Mesothelial cell of epicardium (in vitro differentiated cells): ENCODE results near the gene AFAP1. TPM values are rescaled to one million over a fixed set of nuclear protein-coding genes. Genes with fewer than 3 reads are reported as not detected.

Experiments
- DNase-seq, 2 experiments: peaks; one replicate each; pipeline ENCODE4 v3.0.0; 2021; ENCODE audit warnings: low spot score in 2 of 2; ENCODE audit not compliant: unreplicated experiment in 2 of 2
- H3K27ac Mint-ChIP-seq: 2 replicates; pipeline ENCODE4 v1.8.0; 2021; ENCODE audit warnings: mixed read lengths
- H3K27me3 Mint-ChIP-seq: 2 replicates; pipeline ENCODE4 v1.8.0; 2021; ENCODE audit warnings: low read depth, mixed read lengths
- H3K36me3 Mint-ChIP-seq: 2 replicates; pipeline ENCODE4 v1.8.0; 2021; ENCODE audit warnings: mixed read lengths
- H3K4me1 Mint-ChIP-seq: 2 replicates; pipeline ENCODE4 v1.8.0; 2021; ENCODE audit warnings: mixed read lengths
- H3K4me3 Mint-ChIP-seq: 2 replicates; pipeline ENCODE4 v1.8.0; 2021; ENCODE audit warnings: mild to moderate bottlenecking, moderate library complexity, mixed read lengths
- H3K9me3 Mint-ChIP-seq: 2 replicates; pipeline ENCODE4 v1.8.0; 2021; ENCODE audit warnings: mixed read lengths
- total RNA-seq: library from RNA; stranded (reverse); gene quantifications from 3 replicates; pipeline ENCODE4 v1.2.1, GENCODE V29; 2021
- TF ChIP-seq, protein P1 (sequence below): fragments of 200-600 bp; sonication (generic); IDR thresholded peaks from one replicate; pipeline ENCODE4 v1.5.0; 2021; ENCODE audit warnings: antibody characterized with exemption; ENCODE audit not compliant: unreplicated experiment

AFAP1 gene
- total RNA-seq, 1 donor from 2014 or later: 82.4 TPM

DNA sequence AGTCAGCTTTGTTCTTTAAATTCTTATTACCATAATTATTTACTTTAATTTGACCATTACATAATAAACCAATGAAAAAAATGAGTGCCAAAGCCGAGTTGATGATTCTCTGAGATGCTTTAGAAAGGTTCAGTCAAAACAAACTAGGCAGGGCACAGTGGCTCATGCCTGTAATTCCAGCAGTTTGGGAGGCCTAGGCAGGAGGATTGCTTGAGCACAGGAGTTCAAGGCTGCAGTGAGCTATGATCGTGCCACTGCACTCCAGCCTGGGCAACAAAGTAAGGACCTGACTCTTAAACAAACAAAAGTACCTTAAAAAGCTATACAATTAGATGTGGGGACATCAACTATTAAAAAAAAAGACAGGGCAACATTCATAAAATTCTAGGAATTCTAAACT, 75.0 kb downstream of the AFAP1 start:
- TF ChIP-seq, protein P1, sequence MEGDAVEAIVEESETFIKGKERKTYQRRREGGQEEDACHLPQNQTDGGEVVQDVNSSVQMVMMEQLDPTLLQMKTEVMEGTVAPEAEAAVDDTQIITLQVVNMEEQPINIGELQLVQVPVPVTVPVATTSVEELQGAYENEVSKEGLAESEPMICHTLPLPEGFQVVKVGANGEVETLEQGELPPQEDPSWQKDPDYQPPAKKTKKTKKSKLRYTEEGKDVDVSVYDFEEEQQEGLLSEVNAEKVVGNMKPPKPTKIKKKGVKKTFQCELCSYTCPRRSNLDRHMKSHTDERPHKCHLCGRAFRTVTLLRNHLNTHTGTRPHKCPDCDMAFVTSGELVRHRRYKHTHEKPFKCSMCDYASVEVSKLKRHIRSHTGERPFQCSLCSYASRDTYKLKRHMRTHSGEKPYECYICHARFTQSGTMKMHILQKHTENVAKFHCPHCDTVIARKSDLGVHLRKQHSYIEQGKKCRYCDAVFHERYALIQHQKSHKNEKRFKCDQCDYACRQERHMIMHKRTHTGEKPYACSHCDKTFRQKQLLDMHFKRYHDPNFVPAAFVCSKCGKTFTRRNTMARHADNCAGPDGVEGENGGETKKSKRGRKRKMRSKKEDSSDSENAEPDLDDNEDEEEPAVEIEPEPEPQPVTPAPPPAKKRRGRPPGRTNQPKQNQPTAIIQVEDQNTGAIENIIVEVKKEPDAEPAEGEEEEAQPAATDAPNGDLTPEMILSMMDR: no peak
- Mint-ChIP-seq H3K27me3 (no peaks in the 10 kb centered on the region), H3K4me3 (no peak overlapping the region), H3K27ac (no peak overlapping the region), H3K36me3 (peaks cover 44% of the 10 kb centered on the region), H3K9me3 (peaks cover 12% of the 10 kb centered on the region), H3K4me1 (peaks cover 19% of the 10 kb centered on the region)
- DNase-seq: no peak

DNA sequence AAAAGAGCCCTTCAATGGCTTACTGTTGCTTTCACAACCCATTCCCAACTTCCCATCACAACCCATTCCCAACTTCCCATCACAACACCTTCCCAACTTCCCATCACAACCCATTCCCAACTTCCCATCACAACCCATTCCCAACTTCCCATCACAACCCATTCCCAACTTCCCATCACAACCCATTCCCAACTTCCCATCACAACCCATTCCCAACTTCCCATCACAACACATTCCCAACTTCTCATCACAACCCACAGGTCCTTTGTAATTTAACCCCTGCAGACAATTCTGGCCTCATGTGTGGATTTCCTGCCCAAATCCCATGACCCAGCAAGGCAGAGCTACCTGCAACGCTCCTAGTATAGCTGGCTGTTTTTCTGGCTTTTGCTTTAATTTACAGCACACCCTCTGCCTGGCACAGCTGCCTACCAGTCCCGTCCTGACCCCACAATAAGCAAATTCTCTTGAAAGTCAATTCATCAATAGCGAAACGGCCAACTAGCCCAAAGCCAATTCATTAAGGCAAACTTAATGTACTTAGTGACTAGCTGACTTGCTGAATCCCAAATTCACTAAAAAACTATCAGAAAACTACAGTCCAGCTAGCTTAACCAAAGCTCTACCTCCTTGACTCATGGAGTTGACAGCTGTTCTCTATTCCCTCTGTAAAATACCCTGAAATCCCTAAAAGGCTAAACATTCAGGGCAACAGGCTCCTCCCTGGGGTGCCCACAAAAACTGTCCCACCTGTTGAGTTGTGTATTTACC, 75.6 kb downstream of the AFAP1 start:
- H3K9me3 Mint-ChIP-seq: peaks cover 8% of the 10 kb centered on the region
- no peaks in the 10 kb centered on the region for H3K27me3 Mint-ChIP-seq
- H3K36me3 Mint-ChIP-seq: peaks cover 40% of the 10 kb centered on the region
- no peak overlapping the region for H3K4me3 Mint-ChIP-seq
- peaks cover 21% of the 10 kb centered on the region for H3K4me1 Mint-ChIP-seq
- TF ChIP-seq, protein P1: no peak
- no peak for DNase-seq
- H3K27ac Mint-ChIP-seq: no peak overlapping the region

DNA sequence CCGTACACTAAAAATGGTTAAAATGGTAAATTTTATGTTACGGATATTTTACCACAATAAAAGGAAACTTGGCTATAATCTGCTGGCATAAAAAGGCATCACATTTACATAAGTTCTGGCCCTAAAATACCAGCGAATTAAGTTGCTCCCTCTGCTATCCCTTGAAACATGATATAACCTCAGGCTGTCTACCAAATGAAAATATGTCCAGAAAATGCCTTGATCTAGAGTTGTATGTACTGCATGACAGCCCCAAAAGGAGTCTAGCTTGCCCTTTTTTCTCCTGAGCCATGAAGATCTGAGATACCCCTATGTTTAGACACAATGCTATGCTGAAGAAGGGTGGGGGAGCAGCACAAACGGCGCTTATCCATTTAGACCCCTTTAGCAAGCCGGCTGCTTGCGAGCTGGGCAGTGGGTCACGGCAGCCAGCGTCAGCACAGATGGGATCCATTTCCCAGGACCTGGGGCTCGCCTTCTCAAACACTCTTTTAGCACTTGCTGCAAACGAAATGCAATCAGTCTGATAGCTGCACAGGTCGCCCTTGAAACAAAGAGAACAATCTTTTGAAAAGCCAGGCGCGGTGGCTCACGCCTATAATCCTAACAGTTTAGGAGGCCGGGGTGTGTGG, 77.0 kb downstream of the AFAP1 start:
- Mint-ChIP-seq H3K27me3 (no peaks in the 10 kb centered on the region), H3K27ac (peak overlapping the region; percentile 72)

DNA sequence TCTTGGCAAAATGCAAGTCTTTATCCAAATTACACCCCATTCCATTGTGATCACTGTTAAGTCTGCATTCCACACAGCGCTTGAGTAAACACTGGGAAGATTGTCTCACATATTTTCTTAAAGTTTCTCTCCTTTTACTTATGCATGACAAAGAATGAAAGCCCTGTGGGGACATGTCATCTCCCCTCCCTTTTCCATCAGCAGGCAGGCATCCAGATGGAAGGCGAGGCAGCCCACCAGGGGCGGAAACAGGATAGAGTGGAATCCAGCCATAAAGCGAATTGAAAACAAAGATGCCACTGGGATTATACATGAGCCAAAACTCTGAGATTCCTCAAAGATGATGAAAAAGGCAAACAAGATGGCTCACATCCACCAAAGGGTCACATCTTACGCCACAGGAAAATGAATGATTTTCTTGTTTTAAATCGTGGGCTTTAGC, 78.2 kb downstream of the AFAP1 start:
- Mint-ChIP-seq H3K4me1 (peaks cover 44% of the 10 kb centered on the region), H3K27ac (peak overlapping the region; percentile 71), H3K4me3 (no peak overlapping the region), H3K27me3 (no peaks in the 10 kb centered on the region), H3K9me3 (peaks cover 8% of the 10 kb centered on the region), H3K36me3 (peaks cover 29% of the 10 kb centered on the region)
- TF ChIP-seq, protein P1: no peak
- DNase-seq: no peak

More for the DNA sequence above, 77.0 kb downstream of the AFAP1 start:
- no peak overlapping the region for H3K4me3 Mint-ChIP-seq
- peaks cover 8% of the 10 kb centered on the region for H3K9me3 Mint-ChIP-seq
- H3K4me1 Mint-ChIP-seq: peaks cover 32% of the 10 kb centered on the region
- no peak for DNase-seq
- TF ChIP-seq, protein P1: no peak
- peaks cover 35% of the 10 kb centered on the region for H3K36me3 Mint-ChIP-seq

DNA sequence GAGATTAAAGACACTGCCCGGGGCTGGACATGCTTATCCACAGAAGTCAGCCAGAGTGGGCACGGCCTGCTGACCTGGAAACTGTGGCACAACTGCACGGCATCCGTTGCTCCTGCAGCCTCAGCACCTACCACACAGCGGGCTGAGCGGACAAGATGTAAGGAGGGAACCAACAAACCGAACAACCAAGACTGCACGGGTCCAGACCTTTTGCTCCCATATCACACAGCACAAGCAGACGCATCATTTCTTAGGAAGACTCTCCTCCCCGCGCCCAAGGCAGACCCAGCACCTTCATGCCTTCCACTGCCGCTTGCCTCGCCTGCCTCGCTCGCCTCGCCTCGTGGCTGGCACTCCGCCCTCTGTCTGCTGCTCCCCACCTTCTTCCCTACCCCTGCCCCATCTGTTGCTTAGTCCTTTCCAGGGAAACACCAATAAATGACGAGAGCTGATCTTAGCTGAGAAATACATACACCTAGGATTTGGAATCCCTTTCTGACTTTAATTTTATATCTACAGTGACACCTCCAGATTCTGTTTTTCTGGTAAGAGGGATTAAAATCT, 79.0 kb downstream of the AFAP1 start:
- no peak for DNase-seq
- H3K27ac Mint-ChIP-seq: peak overlapping the region; percentile 58
- H3K27me3 Mint-ChIP-seq: no peaks in the 10 kb centered on the region
- peaks cover 44% of the 10 kb centered on the region for H3K4me1 Mint-ChIP-seq
- peaks cover 26% of the 10 kb centered on the region for H3K36me3 Mint-ChIP-seq
- peaks cover 8% of the 10 kb centered on the region for H3K9me3 Mint-ChIP-seq
- H3K4me3 Mint-ChIP-seq: no peak overlapping the region
- TF ChIP-seq, protein P1: no peak
